GM12891 (cell line): ENCODE data around the gene RIMS4.

Experiments used
- POLR2A ChIP-seq: IDR thresholded peaks from 2 replicates; pipeline ENCODE4 v1.6.1; 2011; ENCODE audit warnings: low read depth, low read length, control low read depth
- POLR2AphosphoS5 ChIP-seq: IDR thresholded peaks from 2 replicates; pipeline ENCODE4 v1.6.1; 2011; ENCODE audit warnings: low read depth, low read length, control low read depth
- SPI1 ChIP-seq: IDR thresholded peaks from 2 replicates; pipeline ENCODE4 v1.6.1; 2011; ENCODE audit warnings: low read depth, low read length, control low read depth
- TAF1 ChIP-seq: IDR thresholded peaks from 2 replicates; pipeline ENCODE4 v1.6.1; 2011; ENCODE audit warnings: low read depth, low read length, control low read depth

GRCh38 chr20:44843876-44844275 lies 33.5 kb upstream of the RIMS4 start:
- TF ChIP-seq POLR2A (no peak), TAF1 (no peak), POLR2AphosphoS5 (no peak), SPI1 (no peak)
